Activated CD8-positive, alpha-beta memory T cell treated with anti-CD3 and anti-CD28 coated beads, Interleukin-2, amount 50 U/mL, for 1 hour (primary cell): ENCODE results near the gene ADAM29.
"Not testable (repeated sequence)": the region's sequence is repeated elsewhere in the genome, so short reads cannot be mapped to it uniquely, and the experiment has no call there.

Experiments used
- DNase-seq: peaks from one replicate; pipeline ENCODE4 v3.0.0-alpha.2; 2020; ENCODE audit errors: extremely low read depth

Gene ADAM29

DNA sequence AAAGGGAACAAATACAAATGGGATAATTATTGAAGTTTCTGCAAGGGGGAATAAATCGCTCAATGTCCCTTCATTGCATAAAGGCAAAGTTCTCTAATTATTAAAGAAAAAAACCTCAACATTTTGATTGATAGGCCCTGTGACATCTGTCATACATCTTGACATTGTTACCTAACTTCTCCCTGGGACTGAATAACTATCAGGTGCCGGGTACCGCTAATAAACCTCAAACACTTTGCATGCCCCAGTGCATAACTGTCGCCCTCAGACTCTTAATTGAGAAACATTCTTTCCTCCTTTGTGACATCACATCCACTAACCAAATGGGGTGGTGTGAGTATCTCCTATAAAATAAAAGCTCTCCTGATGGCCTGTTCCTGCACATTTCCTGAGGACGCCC is at the start of gene ADAM29:
Gene ADAM29 (plus strand): TSS at position 301 of the 400 bp plus-strand sequence. CDS start 57,168 bp downstream, outside the sequence.
- no peak for DNase-seq

DNA sequence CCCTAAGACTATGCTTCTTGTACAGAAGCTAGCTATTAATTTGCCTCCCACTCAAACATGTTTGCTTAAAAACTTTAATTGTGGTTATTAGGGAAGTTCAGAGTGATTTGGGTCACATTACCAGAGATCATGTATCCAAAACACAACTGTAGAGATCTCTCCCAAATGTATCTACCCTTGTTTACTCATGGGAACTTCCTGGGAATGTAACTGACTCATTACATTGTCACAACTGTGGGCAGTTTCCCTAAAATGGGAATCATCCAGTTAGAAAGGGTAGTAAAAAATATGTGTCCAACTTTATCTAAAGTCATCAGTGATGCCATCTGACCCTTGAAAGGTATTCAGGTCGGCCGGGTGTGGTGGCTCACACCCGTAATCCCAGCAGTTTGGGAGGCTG is 48.8 kb upstream of the ADAM29 start:
- DNase-seq, result no peak

DNA sequence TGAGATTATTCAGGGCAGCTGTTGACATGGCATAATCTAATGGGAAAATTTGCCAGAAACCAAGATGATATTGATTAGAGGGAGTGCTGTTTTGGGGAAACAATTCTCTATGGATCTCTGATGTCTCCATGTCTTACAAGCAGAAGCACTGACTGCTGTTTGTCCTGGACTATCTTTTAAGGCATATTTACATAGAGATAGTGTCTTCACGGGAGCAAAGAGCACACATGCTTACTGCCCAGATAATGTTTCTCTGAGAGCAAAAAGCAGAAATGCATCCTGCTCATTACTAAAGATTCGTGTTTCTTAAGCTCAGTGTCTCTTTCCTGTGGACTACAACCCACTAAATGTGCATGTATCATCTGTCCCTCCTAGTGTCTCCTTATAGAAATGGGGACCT is 47.8 kb upstream of the ADAM29 start:
- DNase-seq, result no peak

DNA sequence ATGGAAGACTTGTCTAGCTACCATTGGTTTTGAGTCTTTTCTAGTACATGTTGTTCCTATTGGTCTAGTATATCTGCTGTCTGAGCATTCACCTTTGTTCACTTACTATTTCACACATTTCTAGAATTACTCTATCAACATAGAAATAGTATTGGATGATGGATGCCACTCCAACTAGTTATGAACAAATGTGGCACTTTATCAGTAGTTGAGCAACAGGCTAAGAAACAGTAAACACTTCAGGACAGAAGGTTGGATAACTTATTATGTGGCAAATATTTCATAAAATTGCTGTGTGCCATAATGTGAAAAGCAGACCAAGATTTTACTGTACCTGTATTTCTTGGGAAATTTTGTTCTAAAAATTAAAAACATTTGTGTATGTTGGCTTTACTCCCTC is 46.8 kb upstream of the ADAM29 start:
- no peak for DNase-seq

DNA sequence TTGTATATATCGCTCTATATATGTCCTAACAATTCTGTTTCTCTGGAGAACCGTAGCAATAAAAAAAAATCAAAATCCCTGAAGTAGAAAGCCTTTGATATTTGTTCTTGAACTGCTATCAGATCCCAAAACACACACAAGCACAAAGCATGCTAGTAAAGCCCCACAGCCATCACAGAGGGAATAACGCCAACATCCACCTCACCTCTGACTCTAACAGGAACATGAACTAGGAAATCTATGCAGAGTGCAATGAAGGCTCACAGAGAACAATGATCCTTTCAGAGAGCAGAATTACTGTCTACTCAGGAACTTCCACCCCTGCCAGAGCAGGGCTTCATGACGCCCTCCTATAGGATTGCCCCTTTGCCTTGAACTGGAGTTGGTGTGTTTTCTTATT is 45.0 kb upstream of the ADAM29 start:
- not testable (repeated sequence) for DNase-seq

DNA sequence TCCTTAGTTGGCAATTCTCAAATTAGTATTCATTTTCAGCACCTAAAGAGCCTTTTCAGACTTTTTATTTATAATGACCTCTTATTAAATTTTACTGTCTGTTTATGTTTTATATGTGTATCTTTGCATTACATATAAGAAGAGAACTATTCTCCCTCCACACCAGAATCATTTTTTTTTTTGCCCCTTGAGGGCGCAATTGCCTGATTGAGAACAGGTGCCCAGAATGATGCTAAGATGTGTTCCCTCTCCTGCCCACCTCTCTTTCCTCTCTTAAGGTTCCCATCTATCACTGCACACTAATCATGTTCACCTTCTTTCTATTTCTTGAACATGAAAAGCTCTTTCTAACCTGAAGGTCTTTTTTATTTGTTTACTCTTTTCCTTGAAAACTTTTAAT is 44.2 kb upstream of the ADAM29 start:
- DNase-seq, result no peak

DNA sequence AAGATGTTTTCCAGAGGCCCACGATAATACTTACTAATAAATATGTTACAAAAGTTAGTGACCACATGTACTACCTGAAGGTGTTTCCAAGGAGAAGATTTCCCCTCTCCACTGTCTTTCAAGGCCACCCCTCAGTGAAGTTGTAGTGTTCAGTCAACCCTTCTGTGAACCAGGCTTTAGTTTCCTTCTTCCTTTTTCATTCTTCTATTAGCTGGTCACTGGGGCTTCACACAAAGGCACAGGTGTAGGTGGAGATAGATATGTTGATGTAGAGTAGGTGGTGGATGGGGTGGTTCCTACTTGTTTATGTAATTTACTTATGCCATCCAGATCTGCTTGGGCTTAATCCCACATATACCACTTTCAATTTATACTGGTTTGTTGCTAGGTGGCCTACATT is 43.3 kb upstream of the ADAM29 start:
- DNase-seq, result no peak

DNA sequence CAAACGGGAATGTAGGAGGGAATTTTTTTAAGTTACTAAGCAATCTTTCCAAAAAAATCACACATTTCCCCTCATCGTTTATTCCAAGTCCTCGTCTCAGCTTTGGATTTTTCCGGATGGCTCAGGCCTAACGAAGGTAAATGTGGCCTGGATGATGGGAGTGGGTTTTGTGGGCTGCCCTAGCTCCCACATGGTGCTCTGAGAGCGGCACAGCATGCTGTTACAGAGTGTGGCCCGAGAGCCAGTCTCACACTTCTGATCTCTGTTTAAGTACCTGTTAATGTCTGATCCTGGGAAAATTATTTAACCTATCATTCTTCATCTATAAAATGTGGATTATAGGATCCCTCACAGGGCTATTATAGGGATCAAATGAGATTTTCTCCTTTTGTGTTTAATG is 38.2 kb upstream of the ADAM29 start:
- no peak for DNase-seq

DNA sequence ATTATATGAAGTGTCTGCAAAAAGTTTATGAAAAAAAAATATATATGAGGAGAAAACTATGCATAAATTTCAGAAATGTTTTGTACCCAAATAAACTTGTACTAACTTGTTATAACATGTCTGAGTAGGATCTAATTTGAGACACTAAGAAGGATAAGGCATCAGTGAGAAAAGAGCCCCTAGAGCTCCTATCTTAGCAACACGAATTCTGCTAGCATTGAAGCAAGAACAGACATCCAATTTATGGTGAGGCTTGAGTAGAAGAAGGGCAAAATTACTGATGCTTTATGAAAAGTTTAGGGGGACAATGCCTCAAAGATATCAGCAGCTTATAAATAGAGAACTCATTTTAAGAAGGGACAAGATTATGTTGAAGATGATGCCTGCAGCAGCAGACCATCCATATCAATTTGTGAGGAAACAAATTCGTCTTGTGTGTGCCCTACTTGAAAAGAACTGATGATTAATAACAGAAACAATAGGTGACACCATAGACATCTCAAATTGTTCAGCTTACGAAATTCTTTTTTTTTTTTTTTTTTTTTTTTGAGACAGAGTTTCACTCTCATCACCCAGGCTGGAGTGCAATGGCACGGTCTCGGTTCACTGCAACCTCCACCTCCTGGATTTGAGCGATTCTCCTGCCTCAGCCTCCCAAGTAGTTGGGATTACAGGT is 35.7 kb upstream of the ADAM29 start:
- DNase-seq, result no peak

DNA sequence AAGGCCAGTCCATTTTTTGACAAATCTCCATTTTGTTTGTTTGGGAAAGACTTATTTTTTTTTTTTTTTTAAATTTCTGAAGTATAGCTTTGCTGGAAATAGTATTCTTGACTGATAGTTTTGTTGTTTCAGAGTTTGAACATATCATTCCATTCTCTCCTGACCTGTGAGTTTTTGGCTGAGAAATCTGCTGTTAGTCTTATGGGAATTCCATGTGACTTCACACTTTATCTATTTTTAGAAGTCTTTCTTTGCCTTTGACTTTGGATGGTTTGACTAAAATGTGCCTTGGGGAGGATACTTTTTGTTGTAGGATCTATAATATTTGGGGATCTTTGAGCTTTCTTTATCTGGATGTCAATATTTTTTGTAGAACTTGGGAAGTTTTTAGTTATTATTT is 10.7 kb upstream of the ADAM29 start:
- DNase-seq, result no peak

DNA sequence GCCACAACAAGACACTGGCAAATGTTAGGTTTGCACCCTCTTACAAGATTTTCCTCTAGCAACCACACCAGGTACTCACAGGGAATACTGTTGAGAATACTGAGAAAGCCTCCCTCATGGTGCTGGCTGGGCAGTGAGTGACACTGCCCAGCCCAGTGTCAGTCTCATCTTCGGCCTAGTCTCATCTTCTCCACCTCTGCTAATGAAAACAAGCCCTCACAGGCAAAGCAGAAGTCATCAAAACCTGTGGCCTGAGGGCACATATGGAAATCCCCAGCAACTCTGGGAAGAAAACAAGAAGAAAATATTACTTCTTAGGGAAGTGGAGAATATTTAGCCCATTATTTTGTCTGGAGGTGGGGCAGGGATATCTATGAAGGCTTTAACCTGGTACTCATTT is 7.9 kb upstream of the ADAM29 start:
- no peak for DNase-seq

DNA sequence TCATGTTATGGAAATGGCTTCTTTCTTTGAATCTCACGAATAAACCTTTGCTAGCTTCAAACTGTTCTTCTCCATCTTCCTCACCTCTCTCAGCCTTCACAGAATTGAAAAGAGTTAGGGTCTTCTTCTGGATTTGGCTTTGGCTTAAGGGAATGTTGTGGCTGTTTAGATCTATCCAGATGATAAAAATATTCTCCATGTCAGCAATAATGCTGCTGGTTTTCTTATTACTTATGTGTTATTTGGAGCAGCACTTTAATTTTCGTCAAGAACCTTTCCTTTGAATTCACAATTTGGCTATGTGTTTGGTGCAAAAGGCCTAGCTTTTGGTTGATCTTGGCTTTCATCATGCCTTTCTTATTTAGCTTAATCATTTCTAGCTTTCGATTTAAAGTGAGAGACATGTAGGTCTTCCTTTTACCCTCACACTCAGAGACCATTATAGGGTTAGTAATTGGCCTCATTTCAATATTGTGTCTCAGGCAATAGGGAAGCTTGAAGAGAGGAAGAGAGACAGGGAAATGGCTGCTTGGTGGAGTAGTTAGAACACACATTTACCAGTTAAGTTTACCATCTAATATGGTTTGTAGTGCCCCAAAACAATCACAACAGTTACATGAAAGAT is 5.1 kb upstream of the ADAM29 start:
- no peak for DNase-seq

DNA sequence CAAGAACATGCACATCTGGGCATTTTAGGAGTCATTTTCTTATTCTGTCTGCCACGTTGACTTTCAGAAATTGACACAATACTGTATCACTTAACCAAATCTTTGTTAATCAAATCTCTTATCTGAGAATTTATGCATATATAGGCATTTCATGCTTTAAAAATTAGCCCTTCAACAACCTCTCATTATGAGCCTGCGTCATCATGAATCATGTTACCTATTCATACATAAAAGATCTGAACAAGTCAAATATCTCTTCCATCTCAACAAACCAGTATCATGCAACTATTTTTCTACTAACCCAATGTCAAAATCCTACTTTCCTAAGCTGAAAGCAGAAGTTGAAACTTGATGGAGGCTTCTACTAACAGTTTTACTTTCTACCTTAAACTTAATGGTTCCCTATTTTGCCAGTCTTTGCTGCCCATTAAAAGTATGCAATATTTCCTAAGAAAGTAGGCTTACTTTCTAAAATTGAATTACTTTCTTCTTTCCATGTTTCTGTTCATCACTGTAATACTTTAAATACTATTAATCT is 1.8 kb downstream of the ADAM29 start:
- no peak for DNase-seq

DNA sequence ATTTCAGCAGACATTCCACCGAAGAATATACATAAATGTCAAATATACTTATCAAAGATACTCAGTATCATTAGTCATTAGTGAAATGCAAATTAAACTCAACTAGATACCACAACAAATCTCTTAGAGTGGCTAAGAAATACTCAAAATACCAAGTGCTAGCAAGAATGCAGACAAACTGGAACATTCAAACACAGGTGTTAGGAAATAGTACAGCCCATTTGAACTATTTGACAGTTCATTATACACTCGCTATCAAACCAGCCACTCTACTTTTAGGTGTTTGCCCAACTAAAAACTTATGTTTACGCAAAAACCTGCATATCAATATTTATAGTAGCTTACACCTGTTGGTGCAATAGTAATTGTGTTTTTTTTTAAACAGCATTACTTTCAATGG is 8.8 kb downstream of the ADAM29 start:
- DNase-seq, result no peak

DNA sequence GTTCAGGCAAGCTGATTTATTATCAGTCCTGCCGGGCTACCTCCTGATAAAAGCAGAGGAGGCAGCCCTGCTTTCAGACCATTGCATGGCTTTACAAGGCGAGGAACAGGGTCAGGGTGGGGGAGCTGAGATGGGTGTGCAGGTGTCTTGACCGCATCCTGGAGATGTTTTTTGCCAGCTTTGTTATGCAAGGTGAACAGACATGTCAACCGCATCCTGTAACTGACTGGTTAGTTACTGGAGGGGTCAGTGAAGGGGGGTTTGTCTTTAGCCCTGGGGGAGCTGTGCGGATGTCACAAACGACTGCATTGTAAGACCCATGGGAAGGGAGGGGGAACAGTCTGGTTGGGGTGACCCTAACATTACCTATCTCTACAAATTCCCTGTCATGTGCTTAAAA is 10.0 kb downstream of the ADAM29 start:
- no peak for DNase-seq

DNA sequence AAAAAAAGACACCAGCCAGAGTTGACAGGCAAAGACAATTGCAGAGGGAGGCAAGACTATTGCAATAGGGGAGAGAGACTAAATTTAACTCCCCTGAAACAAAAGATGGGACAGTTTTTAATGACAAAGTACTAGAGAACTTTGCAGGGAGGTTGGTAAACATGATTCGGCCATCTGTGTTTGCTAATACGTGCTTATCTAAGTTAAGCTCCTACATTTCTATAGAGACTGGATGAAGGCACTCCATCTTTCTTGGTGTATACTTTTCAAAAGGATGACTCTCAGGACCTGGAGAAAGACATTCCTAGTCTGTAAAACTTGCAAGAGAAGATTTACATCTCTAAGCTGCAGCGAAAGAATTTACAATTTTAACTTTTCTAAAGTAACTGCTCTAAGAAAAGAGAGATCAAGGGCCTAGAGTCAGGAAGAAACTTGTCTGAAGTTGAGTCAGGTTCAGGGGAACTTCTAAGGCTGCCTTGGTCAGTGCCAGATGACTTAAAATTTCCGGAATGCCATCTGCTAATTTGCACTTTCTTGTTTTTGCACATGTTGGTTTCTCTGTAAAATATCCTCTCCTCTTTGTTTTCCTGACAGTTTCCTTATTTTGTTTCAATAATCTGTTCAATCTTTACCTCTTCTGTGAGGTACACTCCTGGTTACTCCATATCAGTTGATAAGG is 10.6 kb downstream of the ADAM29 start:
- no peak for DNase-seq

DNA sequence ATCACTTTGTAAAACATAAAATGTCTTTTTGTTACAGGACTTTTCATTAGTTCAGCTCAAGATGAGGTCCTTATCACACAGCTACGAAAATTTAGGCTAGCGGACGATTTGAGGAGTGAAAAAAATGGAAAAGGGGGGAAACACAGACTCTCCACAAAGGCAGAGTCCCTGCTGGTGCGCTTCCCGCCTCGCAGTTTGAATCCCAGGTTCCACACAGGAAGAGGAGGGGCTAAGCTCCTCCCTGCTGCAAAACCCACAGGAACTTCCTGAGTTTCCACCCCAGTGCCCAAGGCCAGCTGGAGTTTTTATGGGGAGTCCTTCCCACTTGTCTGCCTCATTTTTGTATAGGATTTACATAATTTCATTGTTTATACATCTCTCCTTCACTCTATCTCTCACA is 11.2 kb downstream of the ADAM29 start:
- no peak for DNase-seq

DNA sequence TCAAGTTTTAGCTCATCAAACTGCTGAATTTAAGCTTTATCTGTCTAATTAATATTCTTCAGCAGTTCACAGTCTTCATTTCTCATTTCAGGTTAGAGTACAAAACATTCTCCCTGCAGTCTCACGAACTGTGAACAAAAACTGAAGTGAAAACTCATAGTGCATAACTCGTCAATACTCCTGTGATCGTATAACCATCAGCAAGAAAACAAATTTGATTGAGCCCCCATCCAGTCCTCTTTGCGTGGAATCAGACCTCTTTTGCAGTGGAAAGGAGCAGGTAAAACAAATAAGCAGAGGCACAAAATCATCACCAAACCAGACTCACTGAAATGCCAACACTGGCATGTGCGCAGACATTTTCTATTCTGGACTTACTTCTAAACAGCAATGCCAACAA is 12.7 kb downstream of the ADAM29 start:
- no peak for DNase-seq

DNA sequence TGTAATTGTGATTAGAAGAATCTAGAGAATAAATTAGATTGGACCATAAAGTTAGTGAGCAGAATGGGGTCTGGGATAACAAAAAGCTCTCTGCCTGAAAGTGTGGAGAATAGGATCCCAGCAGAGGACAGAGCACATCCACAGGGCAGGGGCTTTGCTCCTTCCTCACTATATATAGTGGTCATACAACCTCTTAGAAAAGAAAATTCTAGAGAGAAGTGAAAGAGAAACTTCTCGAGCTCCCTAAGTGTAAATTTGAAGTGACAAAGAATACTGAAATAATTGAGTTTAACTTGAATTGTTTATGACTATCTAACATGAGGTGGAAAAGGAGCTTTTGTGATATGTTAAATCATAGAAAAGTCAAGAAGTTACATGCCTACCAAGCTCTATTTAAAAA is 14.9 kb downstream of the ADAM29 start:
- DNase-seq, result no peak

DNA sequence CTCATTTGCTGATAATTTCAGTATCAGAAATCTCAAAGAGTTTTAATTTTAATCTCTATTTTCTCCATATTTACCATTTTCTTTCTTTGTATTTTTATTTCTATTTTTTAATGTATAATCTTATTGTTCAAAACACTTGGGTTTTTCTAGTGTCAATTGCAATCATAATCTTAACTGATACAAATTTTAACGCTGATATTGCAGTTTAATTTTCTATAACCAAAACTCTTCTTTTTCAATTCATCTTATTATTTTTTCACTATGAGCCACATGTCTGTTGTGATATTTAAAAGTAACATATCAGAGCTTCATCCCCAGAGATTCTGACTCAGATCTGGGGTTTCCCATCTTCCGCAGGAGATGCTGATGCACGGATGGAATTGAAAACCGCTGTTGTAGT is 16.2 kb downstream of the ADAM29 start:
- no peak for DNase-seq

DNA sequence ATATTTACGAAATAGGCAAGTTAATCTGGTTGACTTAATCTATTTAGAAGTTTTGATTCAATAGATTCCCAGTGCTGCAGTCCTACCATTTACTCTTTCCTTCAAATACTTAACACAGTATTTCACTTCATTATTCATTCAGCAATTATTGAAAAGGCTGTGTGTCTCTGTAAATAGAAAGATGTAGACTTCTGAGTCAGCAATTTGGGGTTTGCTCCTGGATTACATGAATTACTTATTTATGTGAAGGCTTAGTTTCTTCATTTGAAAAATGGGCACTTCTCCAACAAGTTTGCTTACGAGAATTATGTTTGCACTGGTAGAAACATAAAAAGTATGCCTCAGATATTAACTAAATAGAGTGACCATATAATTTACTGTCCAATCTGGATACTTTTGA is 17.4 kb downstream of the ADAM29 start:
- DNase-seq, result no peak

DNA sequence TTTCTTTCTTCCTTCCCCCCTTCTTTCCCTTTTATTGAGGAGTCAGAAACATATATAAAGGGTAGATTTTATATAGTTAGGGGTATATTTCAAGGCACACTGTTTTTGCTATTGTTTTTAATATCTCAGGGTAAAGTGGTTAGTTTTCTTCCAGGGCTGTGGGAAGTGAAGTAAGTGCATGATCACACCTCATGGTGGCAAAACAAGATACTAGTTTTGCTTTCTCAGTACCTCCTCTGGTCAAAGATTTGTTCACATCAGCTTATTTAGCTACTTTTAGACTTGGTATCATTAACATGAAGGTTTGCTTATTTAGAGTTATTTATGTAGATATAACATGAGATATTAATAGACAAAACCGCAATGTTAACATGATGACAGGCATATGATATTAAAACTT is 21.8 kb downstream of the ADAM29 start:
- no peak for DNase-seq

DNA sequence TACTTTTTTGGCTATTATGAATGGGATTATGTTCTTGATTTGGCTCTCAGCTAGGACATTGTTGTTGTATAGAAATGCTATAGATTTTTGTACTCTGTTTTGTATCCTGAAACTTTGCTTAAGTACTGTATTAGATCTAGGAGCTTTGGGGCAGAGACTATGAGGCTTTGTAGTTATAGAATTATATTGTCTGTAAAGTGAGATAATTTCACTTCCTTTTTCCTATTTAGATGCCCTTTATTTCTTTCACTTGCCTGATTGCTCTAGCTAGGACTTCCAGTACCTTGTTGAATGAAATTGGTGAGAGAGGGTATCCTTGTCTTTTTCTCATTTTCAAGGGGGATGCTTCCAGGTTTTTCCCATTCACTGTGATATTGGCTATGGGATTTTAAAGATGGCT is 28.1 kb downstream of the ADAM29 start:
- no peak for DNase-seq
